GM12878 (cell line): ENCODE measurements around the gene FZR1. TPM values are rescaled to one million over a fixed set of nuclear protein-coding genes. Genes with fewer than 3 reads are reported as not detected.

Experiments used
- ATAC-seq: fragments of 200-7000 bp; cut with Tn5 transposase; 3 replicates; pipeline ENCODE4 v1.9.1; 2020; ENCODE audit warnings: mild to moderate bottlenecking, moderate library complexity
- BruUV-seq: library from RNA; stranded (reverse); fragments of 400-500 nt; replicated peaks from 2 replicates; lab custom pipeline; 2021; lab: Mats Ljungman, UMichigan
- CTCF ChIA-PET: fragments of 300-600 bp; sonication (Branson Sonifier 250); formaldehyde crosslinking; extraction: SDS; loops from one replicate; lab custom pipeline; 2021; ENCODE audit warnings: inconsistent platforms; lab: Yijun Ruan, JAX
- POLR2A ChIA-PET: fragments of 350-600 bp; formaldehyde crosslinking; extraction: SDS; loops from one replicate; lab custom pipeline; 2021; ENCODE audit warnings: inconsistent platforms; lab: Charles Lee
- RAD21 ChIA-PET: fragments of 300-600 bp; sonication (Branson Sonifier 250); formaldehyde crosslinking; loops from one replicate; lab custom pipeline; 2023; ENCODE audit warnings: antibody characterized with exemption; ENCODE audit not compliant: unreplicated experiment; lab: Charles Lee
- SMC1A ChIA-PET: fragments of 300-600 bp; sonication (Branson Sonifier 250); formaldehyde crosslinking; loops from one replicate; lab custom pipeline; 2023; ENCODE audit not compliant: unreplicated experiment, uncharacterized antibody; lab: Charles Lee
- DNase-seq: peaks from one replicate; pipeline ENCODE4 v3.0.0-alpha.2; 2011; ENCODE audit warnings: low read depth, low spot score
- FAIRE-seq: peaks from 3 replicates; lab custom pipeline; 2011; peaks lifted over from hg19 to GRCh38; lab: Jason Lieb, UNC
- H2AFZ ChIP-seq: 2 replicates; pipeline ENCODE4 v1.6.0; 2011; ENCODE audit warnings: low read depth, low read length, control low read depth; ENCODE audit not compliant: control insufficient read depth
- H3K27ac ChIP-seq: 2 replicates; pipeline ENCODE4 v1.5.1; 2011; ENCODE audit warnings: control low read depth; ENCODE audit not compliant: control insufficient read depth, insufficient read depth
- H3K27me3 ChIP-seq, 2 experiments: replicated peaks in 1 of 2; 2 replicates each; pipeline versions ENCODE4 v1.6.0 to v1.6.1; 2011; ENCODE audit warnings: low read length in 1 of 2; ENCODE audit not compliant: control insufficient read depth in 2 of 2, insufficient read depth in 2 of 2
- H3K36me3 ChIP-seq, 2 experiments: 2 replicates each; pipeline ENCODE4 v1.5.1; 2011; ENCODE audit warnings: low read length in 1 of 2; ENCODE audit not compliant: control insufficient read depth in 2 of 2, insufficient read depth in 2 of 2
- H3K4me1 ChIP-seq: 2 replicates; pipeline ENCODE4 v1.6.1; 2011; ENCODE audit warnings: mild to moderate bottlenecking, low read length, moderate library complexity, mixed read lengths; ENCODE audit not compliant: control insufficient read depth, insufficient read depth
- H3K4me2 ChIP-seq: 2 replicates; pipeline ENCODE4 v1.6.0; 2011; ENCODE audit warnings: control low read depth; ENCODE audit not compliant: control insufficient read depth, insufficient read depth
- H3K4me3 ChIP-seq: fragments of 200-600 bp; sonication (generic); 2 replicates; pipeline ENCODE4 v1.5.1; 2016
- H3K79me2 ChIP-seq: 2 replicates; pipeline ENCODE4 v1.6.0; 2011; ENCODE audit warnings: low read length; ENCODE audit not compliant: control insufficient read depth, insufficient read depth
- H3K9ac ChIP-seq: 2 replicates; pipeline ENCODE4 v1.8.0; 2011; ENCODE audit warnings: low read length, control low read depth, mixed read lengths; ENCODE audit not compliant: control insufficient read depth, insufficient read depth
- H3K9me3 ChIP-seq: replicated peaks from 3 replicates; pipeline ENCODE4 v1.5.1; 2011; ENCODE audit warnings: mild to moderate bottlenecking, low read length; ENCODE audit not compliant: control insufficient read depth, insufficient read depth
- H4K20me1 ChIP-seq: 2 replicates; pipeline ENCODE4 v1.6.0; 2011; ENCODE audit not compliant: control insufficient read depth, insufficient read depth
- CHD2 ChIP-seq: IDR thresholded peaks from 2 replicates; pipeline ENCODE4 v1.6.1; 2011; ENCODE audit warnings: low read depth, low read length, improper control_type of control experiment, borderline replicate concordance
- EGR1 ChIP-seq, 2 experiments: IDR thresholded peaks; 1 replicate in 1 of 2; 2 replicates in 1 of 2; pipeline ENCODE4 v1.6.1; 2011 to 2012; ENCODE audit warnings: low read depth in 2 of 2, low read length in 2 of 2, borderline replicate concordance in 1 of 2, mild to moderate bottlenecking in 1 of 2, moderate library complexity in 1 of 2
- EP300 ChIP-seq, 2 experiments: fragments of 150-350 bp in 1 of 2; IDR thresholded peaks; 2 replicates each; pipeline ENCODE4 v1.6.1; 2011 to 2012; ENCODE audit warnings: low read depth in 2 of 2, low read length in 2 of 2, borderline replicate concordance in 1 of 2, improper control_type of control experiment in 1 of 2, inconsistent platforms in 1 of 2; ENCODE audit not compliant: control insufficient read depth in 1 of 2
- FOXM1 ChIP-seq: IDR thresholded peaks from 2 replicates; pipeline ENCODE4 v1.6.1; 2012; ENCODE audit warnings: low read depth, mild to moderate bottlenecking, inconsistent platforms, low read length, moderate library complexity
- HDAC2 ChIP-seq: fragments of 200-600 bp; sonication (generic); IDR thresholded peaks from 2 replicates; pipeline ENCODE4 v1.6.1; 2017
- JUNB ChIP-seq: IDR thresholded peaks from 2 replicates; pipeline ENCODE4 v1.6.1; 2016; ENCODE audit warnings: antibody characterized with exemption, mild to moderate bottlenecking
- KAT2A ChIP-seq: conservative IDR thresholded peaks from 2 replicates; pipeline ENCODE4 v1.6.1; 2011; ENCODE audit warnings: low read depth, low read length; ENCODE audit not compliant: control insufficient read depth
- NFXL1 ChIP-seq: fragments of 450-650 bp; IDR thresholded peaks from 2 replicates; pipeline ENCODE4 v1.6.1; 2017; ENCODE audit warnings: antibody characterized with exemption, mild to moderate bottlenecking, borderline replicate concordance
- NFYA ChIP-seq: IDR thresholded peaks from 2 replicates; pipeline ENCODE4 v1.6.1; 2011; ENCODE audit warnings: low read depth, mild to moderate bottlenecking, low read length, improper control_type of control experiment, borderline replicate concordance
- PAX8 ChIP-seq: fragments of 450-650 bp; IDR thresholded peaks from 2 replicates; pipeline ENCODE4 v1.6.1; 2017; ENCODE audit warnings: mild to moderate bottlenecking, moderate library complexity
- RAD21 ChIP-seq: IDR thresholded peaks from 2 replicates; pipeline ENCODE4 v1.6.1; 2011; ENCODE audit warnings: mild to moderate bottlenecking, low read depth, low read length, moderate library complexity; ENCODE audit not compliant: insufficient read depth
- RAD51 ChIP-seq: fragments of 450-650 bp; IDR thresholded peaks from 2 replicates; pipeline ENCODE4 v1.6.1; 2016; ENCODE audit warnings: moderate library complexity, mild to moderate bottlenecking, inconsistent platforms
- SIN3A ChIP-seq: IDR thresholded peaks from 2 replicates; pipeline ENCODE4 v1.6.1; 2012; ENCODE audit warnings: low read depth, low read length, improper control_type of control experiment
- SUPT20H ChIP-seq: IDR thresholded peaks from 2 replicates; pipeline ENCODE4 v1.6.1; 2011; ENCODE audit warnings: low read depth, mild to moderate bottlenecking, low read length, moderate library complexity, borderline replicate concordance; ENCODE audit not compliant: control insufficient read depth
- TCF12 ChIP-seq: IDR thresholded peaks from 2 replicates; pipeline ENCODE4 v1.6.1; 2011; ENCODE audit warnings: low read depth, mild to moderate bottlenecking, low read length
- WGBS: methylation state at CpG from one replicate; pipeline ENCODE4 v1.1.6; 2016; ENCODE audit warnings: low lambda C conversion rate; ENCODE audit not compliant: insufficient replicate concordance, insufficient coverage; ENCODE audit errors: missing lambda C conversion rate; 5-methylcytosine and 5-hydroxymethylcytosine counted together
- in situ Hi-C: fragments of 300-500 bp; cut with MboI; formaldehyde crosslinking; loops from 9 replicates; pipeline ENCODE4 v1.14.3; 2018; ENCODE audit warnings: mixed read lengths
- intact Hi-C: fragments of 100-400 bp; cut with micrococcal nuclease; formaldehyde crosslinking; loops from one replicate; pipeline ENCODE4 v1.14.2; 2022; ENCODE audit not compliant: unreplicated experiment
- polyA plus RNA-seq, 11 experiments: library from polyadenylated mRNA; depleted of rRNA in 4 of 11; unstranded in 6 of 11; stranded (reverse) in 5 of 11; fragments of >200 nt; fragmentation: Nextera tagmentation in 4 of 11; fragmentation: Illumina TruSeq in 1 of 11; extraction: Ambion mirVana in 4 of 11; extraction: Trizol in 1 of 11; gene quantifications; 1 replicate in 1 of 11; 2 replicates in 10 of 11; pipeline versions ENCODE4 v1.2.1 to v1.2.3, GENCODE V29; 2011 to 2016; ENCODE audit warnings: inconsistent platforms in 2 of 11, missing spikeins in 2 of 11, low read depth in 1 of 11
- total RNA-seq, 4 experiments: library from RNA; depleted of rRNA in 3 of 4; stranded (reverse); fragments of >200 nt in 3 of 4; fragmentation: Illumina TruSeq in 1 of 4; extraction: Trizol in 1 of 4; gene quantifications; 2 replicates each; pipeline versions ENCODE4 v1.2.1 to v1.2.3, GENCODE V29; 2013 to 2021
- TF ChIP-seq, protein P1 (sequence below): IDR thresholded peaks from 2 replicates; pipeline ENCODE4 v1.6.1; 2011; ENCODE audit warnings: borderline replicate concordance, low read depth, mild to moderate bottlenecking, moderate library complexity, low read length; ENCODE audit not compliant: insufficient read depth, poor library complexity, severe bottlenecking

FZR1 gene
- total and polyA plus RNA-seq, 10 of the 15 experiments (the other 5 are each of a cell fraction or from before 2014, with no cell fraction given) = 0.11 to 44.2 (median 29.3) TPM

DNA sequence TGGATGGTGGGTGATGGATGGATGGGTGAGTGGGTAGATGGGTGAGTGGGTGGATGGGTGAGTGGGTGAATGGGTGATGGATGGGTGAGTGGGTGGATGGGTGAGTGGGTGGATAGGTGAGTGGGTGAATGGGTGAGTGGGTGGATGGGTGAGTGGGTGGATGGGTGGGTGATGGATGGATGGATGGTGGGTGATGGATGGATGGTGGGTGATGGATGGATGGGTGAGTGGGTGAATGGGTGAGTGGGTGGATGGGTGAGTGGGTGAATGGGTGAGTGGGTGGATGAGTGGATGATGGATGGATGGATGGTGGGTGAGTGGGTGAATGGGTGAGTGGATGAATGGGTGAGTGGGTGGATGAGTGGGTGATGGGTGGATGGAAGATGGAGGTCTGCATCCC is 28.6 kb upstream of the FZR1 start:
- BruUV-seq = no TSS peak
- Histone ChIP-seq H3K9ac (no peak overlapping the region), H3K4me1 (no peaks in the 10 kb centered on the region), H2AFZ (no peak overlapping the region), H3K9me3 (no peaks in the 10 kb centered on the region; the same call in 2 of the 3 replicates), H4K20me1 (no peaks in the 10 kb centered on the region)
- ChIA-PET SMC1A (no interaction called here), RAD21 (no interaction called here), CTCF (no interaction called here)
- ATAC-seq (no peak), DNase-seq (no peak), FAIRE-seq (no peak)
- intact Hi-C loops = no loop called here
- TF ChIP-seq RAD21 = no peak
- TF ChIP-seq, protein P1, sequence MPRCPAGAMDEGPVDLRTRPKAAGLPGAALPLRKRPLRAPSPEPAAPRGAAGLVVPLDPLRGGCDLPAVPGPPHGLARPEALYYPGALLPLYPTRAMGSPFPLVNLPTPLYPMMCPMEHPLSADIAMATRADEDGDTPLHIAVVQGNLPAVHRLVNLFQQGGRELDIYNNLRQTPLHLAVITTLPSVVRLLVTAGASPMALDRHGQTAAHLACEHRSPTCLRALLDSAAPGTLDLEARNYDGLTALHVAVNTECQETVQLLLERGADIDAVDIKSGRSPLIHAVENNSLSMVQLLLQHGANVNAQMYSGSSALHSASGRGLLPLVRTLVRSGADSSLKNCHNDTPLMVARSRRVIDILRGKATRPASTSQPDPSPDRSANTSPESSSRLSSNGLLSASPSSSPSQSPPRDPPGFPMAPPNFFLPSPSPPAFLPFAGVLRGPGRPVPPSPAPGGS = no peak
- TF ChIP-seq HDAC2 = no peak
- 0 out of 3 replicates have a peak, but pooled peaks of 1 of the 2 experiments have one; percentile 11 for TF ChIP-seq EGR1 (IDR thresholded peaks at IDR 0.05; ENCODE audit: borderline replicate concordance in 1 of 2, low read depth in 2 of 2, low read length in 2 of 2)
- TF ChIP-seq TCF12 = no peak
- TF ChIP-seq KAT2A = no peak
- TF ChIP-seq, all 136 proteins: peak for 1
- Histone ChIP-seq H3K36me3 (no peaks in the 10 kb centered on the region), H3K27ac (no peak overlapping the region), H3K4me3 (no peak overlapping the region), H3K27me3 (peaks cover 0 to 2% of the 10 kb centered on the region in 2 experiments; a peak in 3 of 4 replicates), H3K79me2 (no peaks in the 10 kb centered on the region), H3K4me2 (no peak overlapping the region)
- in situ Hi-C loops = no loop called here
- POLR2A ChIA-PET = no interaction called here

DNA sequence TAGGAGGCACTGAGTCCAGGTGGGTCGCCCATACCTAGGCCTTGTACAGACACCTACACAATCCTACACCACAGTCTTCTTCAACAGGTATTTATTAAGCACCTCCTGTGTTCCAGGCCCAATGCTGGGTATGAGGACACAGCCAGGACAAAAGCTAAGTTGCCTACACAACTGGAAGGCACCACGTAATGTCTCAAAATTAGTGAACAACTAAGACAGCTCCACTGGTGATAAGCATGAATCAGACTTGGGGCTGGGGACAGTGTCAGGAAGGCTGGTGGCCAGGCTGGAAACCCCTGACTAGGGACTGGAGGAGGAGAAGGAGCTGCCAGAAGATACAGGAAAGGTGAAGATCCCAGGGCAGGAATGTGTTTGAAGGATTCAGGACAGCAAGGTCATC is 28.2 kb upstream of the FZR1 start:
- H3K36me3 ChIP-seq = no peaks in the 10 kb centered on the region
- in situ Hi-C loops = no loop called here
- FAIRE-seq (no peak), ATAC-seq (no peak), DNase-seq (no peak)
- H3K4me1 ChIP-seq = no peaks in the 10 kb centered on the region
- H3K9me3 ChIP-seq = no peaks in the 10 kb centered on the region; the same call in 2 of the 3 replicates
- 45% methylated on average over 2 of the region's 2 CpGs for WGBS
- peaks cover 0 to 2% of the 10 kb centered on the region in 2 experiments; a peak in 3 of 4 replicates for H3K27me3 ChIP-seq
- no peak overlapping the region for H3K4me2 ChIP-seq
- no TSS peak for BruUV-seq
- intact Hi-C loops = no loop called here
- no peak overlapping the region for H2AFZ ChIP-seq
- no peaks in the 10 kb centered on the region for H3K79me2 ChIP-seq
- ChIA-PET SMC1A (no interaction called here), POLR2A (no interaction called here), CTCF (no interaction called here), RAD21 (no interaction called here)
- no peak overlapping the region for H3K27ac ChIP-seq
- H3K9ac ChIP-seq = no peak overlapping the region
- H3K4me3 ChIP-seq = no peak overlapping the region
- H4K20me1 ChIP-seq = no peaks in the 10 kb centered on the region
- TF ChIP-seq NFXL1 = no peak
- TF ChIP-seq JUNB = no peak
- no peak for TF ChIP-seq SIN3A
- TF ChIP-seq RAD51 = no peak
- TF ChIP-seq SUPT20H = no peak
- no peak for TF ChIP-seq CHD2
- no peak for TF ChIP-seq EP300 (IDR thresholded peaks at IDR 0.05; ENCODE audit: borderline replicate concordance in 1 of 2, control insufficient read depth in 1 of 2, low read depth in 2 of 2, low read length in 2 of 2)
- no peak for TF ChIP-seq FOXM1
- TF ChIP-seq NFYA = no peak
- no peak for TF ChIP-seq PAX8
